PFSK-1 (cell line): Measurements from ENCODE around the gene ZNF747.

Experiments used
- FOXP2 ChIP-seq: optimal IDR thresholded peaks from 2 replicates; pipeline ENCODE3; 2011; ENCODE audit warnings: borderline replicate concordance, control low read depth, inconsistent platforms; ENCODE audit not compliant: insufficient read depth; ENCODE audit errors: extremely low read length, extremely low read depth
- POLR2AphosphoS5 ChIP-seq: IDR thresholded peaks from 2 replicates; pipeline ENCODE4 v1.6.1; 2012; ENCODE audit warnings: low read depth, mild to moderate bottlenecking, control low read depth, low read length, moderate library complexity
- SIN3A ChIP-seq: IDR thresholded peaks from 2 replicates; pipeline ENCODE4 v1.6.1; 2012; ENCODE audit warnings: mild to moderate bottlenecking, low read length, moderate library complexity, borderline replicate concordance; ENCODE audit not compliant: insufficient read depth
- TAF1 ChIP-seq: IDR thresholded peaks from 2 replicates; pipeline ENCODE4 v1.6.1; 2012; ENCODE audit warnings: low read length, control low read depth, borderline replicate concordance; ENCODE audit not compliant: insufficient read depth
- TF ChIP-seq, protein P1 (sequence below), 2 experiments: IDR thresholded peaks; 2 replicates each; pipeline versions ENCODE4 v1.6.1 to v1.8.0; 2011 to 2012; ENCODE audit warnings: low read depth in 2 of 2, low read length in 2 of 2, control low read depth in 1 of 2, inconsistent platforms in 1 of 2, mild to moderate bottlenecking in 1 of 2, moderate library complexity in 1 of 2; ENCODE audit not compliant: insufficient read depth in 1 of 2

The ZNF747 gene

DNA sequence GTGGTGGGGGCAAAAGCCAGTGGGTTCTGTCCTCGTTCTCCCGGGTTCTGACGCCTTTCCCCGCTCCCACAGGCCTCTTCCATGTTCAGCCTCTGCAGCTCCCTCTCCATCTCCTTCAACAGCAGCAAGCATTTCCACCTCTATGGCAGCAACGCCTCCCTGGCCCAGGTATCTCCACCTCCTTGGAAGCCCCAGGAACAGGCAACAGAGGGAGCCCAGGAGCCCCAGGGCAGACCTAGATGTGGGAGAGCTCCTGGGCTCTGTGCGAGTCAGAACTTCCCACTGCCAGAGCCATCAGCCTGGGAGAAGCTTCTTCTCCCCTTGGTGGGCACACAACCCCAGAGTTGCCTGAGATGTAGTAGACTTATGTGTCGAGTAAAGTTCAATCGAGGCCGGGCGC lies 16.1 kb downstream of the ZNF747 start:
- TF ChIP-seq POLR2AphosphoS5: no peak
- TF ChIP-seq FOXP2: no peak

DNA sequence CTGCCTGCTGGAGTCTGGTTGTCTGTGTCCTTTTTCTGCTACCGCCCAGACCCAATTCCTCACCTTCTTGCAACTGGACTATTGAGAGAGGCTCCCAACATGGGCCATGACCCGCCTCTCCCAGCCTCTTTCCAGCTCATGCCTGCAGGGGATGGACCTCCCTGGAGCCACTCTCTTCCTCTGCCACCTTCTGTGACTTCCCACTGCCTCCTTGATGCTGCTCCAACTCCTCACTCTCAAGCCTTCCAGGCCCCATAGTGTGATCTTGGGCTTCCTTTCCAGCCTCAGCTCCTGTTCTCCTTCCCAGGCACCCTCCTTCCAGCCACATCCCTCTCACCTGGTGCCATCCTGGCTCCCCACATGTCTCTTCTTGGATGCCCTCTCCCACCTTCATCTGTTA lies 19.4 kb downstream of the ZNF747 start:
- TF ChIP-seq, protein P1, sequence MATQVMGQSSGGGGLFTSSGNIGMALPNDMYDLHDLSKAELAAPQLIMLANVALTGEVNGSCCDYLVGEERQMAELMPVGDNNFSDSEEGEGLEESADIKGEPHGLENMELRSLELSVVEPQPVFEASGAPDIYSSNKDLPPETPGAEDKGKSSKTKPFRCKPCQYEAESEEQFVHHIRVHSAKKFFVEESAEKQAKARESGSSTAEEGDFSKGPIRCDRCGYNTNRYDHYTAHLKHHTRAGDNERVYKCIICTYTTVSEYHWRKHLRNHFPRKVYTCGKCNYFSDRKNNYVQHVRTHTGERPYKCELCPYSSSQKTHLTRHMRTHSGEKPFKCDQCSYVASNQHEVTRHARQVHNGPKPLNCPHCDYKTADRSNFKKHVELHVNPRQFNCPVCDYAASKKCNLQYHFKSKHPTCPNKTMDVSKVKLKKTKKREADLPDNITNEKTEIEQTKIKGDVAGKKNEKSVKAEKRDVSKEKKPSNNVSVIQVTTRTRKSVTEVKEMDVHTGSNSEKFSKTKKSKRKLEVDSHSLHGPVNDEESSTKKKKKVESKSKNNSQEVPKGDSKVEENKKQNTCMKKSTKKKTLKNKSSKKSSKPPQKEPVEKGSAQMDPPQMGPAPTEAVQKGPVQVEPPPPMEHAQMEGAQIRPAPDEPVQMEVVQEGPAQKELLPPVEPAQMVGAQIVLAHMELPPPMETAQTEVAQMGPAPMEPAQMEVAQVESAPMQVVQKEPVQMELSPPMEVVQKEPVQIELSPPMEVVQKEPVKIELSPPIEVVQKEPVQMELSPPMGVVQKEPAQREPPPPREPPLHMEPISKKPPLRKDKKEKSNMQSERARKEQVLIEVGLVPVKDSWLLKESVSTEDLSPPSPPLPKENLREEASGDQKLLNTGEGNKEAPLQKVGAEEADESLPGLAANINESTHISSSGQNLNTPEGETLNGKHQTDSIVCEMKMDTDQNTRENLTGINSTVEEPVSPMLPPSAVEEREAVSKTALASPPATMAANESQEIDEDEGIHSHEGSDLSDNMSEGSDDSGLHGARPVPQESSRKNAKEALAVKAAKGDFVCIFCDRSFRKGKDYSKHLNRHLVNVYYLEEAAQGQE (IDR thresholded peaks at IDR 0.05; ENCODE audit: insufficient read depth in 1 of 2, low read depth in 2 of 2, low read length in 2 of 2): no peak
- no peak for TF ChIP-seq POLR2AphosphoS5
- no peak for TF ChIP-seq SIN3A
- TF ChIP-seq FOXP2: no peak
- no peak for TF ChIP-seq TAF1

DNA sequence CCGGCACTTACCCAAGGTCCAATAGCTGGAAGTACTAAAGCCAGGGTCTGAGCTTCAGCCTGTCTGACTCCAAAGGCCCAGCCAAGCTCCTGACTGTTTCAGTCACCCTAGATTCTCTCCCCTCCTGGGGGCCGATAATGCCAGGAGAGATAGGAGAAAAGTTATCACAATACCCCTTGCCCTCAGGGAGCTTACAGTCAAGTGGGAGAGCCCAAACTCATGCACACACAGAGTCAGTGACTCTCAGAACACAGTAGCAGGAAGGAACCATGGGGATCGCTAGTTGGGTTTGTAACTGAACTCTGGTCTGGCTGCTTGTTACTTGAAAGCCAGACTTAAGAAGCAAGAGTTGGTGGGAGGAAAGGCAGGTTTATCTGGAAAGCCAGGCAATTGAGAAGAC lies 23.1 kb downstream of the ZNF747 start:
- TF ChIP-seq SIN3A: no peak
- no peak for TF ChIP-seq POLR2AphosphoS5
- TF ChIP-seq TAF1: no peak
- TF ChIP-seq, protein P1 (IDR thresholded peaks at IDR 0.05; ENCODE audit: insufficient read depth in 1 of 2, low read depth in 2 of 2, low read length in 2 of 2): no peak
- no peak for TF ChIP-seq FOXP2

DNA sequence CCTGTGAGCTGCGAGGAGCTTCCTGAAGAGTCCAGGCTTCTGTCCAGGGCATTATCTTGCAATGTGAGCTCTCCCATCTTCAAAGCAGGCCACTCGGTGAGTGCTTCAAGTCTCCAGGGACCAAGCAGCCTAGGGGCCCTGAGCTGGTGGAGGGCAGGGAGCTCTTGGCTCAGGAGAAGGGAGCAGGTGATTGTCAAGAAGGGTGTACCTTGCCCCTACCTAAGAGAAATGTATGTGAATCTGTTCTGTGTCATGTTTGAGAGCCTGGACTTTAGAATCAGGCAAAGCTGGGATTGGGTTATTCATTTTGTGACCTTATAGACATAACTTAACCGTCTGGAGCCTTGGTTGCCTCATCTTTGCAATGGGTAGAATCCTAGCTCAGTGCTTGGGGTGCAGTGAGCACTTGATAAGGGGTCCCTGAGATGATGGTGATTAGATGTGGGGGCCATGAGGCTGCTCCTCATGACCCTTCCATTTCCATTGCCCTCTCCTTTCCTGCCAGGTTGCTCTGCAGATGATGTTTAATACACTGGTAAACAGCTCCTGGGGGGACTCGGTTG lies 24.2 kb downstream of the ZNF747 start:
- TF ChIP-seq, protein P1 (IDR thresholded peaks at IDR 0.05; ENCODE audit: insufficient read depth in 1 of 2, low read depth in 2 of 2, low read length in 2 of 2): no peak
- TF ChIP-seq POLR2AphosphoS5: no peak

DNA sequence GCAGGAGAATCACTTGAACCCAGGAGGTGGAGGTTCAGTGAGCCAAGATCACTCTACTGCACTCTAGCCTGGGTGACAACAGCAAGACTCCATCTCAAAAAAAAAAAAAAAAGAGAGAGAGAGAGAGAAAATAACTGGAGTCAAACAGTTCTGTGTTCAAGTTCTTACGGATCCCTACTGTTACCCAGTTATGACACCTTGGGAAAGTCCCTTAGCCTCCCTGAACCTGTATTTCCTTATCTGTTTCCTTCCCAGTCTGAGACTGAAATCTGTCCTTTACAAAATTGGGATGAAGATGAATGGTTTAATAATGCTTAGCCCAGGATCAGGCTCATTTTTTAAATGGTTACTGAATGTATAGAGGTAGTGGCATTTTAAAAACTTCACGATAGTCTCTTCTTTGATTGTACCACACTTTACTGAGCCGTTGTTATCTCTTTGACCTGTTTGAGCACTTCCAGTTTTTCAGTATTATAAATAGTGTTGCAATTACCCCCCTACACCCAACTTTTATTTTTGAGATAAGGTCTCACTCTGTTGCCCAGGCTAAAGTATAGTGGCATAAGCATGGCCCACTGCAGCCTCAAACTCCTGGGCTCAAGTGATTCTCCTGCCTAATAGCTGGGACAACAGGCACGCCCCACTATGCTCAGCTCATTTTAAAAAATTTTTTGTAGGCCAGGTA lies 25.4 kb downstream of the ZNF747 start:
- TF ChIP-seq, protein P1 (IDR thresholded peaks at IDR 0.05; ENCODE audit: insufficient read depth in 1 of 2, low read depth in 2 of 2, low read length in 2 of 2): no peak
- TF ChIP-seq TAF1 (no peak), POLR2AphosphoS5 (no peak), SIN3A (no peak), FOXP2 (no peak)
